Tibial artery (tissue), 4 donors: ENCODE measurements around the gene NAPB.

ENCODE experiments used
- DNase-seq, 2 donors: peaks; one replicate each; pipeline ENCODE4 v3.0.0-alpha.2; 2019
- H3K27ac ChIP-seq, 2 donors: fragments of 200-600 bp; sonication (generic) in 1 of 2; 1 replicate in 1 of 2; 2 replicates in 1 of 2; pipeline ENCODE4 v1.5.1; 2018 to 2019; ENCODE audit warnings: mild to moderate bottlenecking in 1 of 2
- H3K27me3 ChIP-seq, 2 donors: fragments of 200-600 bp; sonication (generic) in 1 of 2; one replicate each; pipeline versions ENCODE4 v1.5.1 to v1.6.0; 2016 to 2019
- H3K36me3 ChIP-seq, 3 donors: fragments of 200-600 bp; sonication (generic) in 2 of 3; one replicate each; pipeline ENCODE4 v1.5.1; 2016 to 2019; ENCODE audit warnings: mild to moderate bottlenecking in 2 of 3
- H3K4me1 ChIP-seq, 4 donors: fragments of 200-600 bp; sonication (generic) in 2 of 4; 1 replicate in 3 of 4; 2 replicates in 1 of 4; pipeline ENCODE4 v1.5.1; 2016 to 2019
- H3K4me3 ChIP-seq, 2 donors: fragments of 200-600 bp; sonication (generic) in 1 of 2; 1 replicate in 1 of 2; 2 replicates in 1 of 2; pipeline ENCODE4 v1.5.1; 2018 to 2019; ENCODE audit warnings: mild to moderate bottlenecking in 2 of 2
- H3K9me3 ChIP-seq, 3 donors: fragments of 200-600 bp; sonication (generic) in 1 of 3; one replicate each; pipeline ENCODE4 v1.5.1; 2016 to 2019
- CTCF ChIP-seq, 2 experiments: fragments of 200-600 bp in 1 of 2; fragments of 450-650 bp in 1 of 2; IDR thresholded peaks; one replicate each; pipeline ENCODE4 v1.5.1; 2017 to 2019; ENCODE audit warnings: antibody characterized with exemption in 2 of 2, mild to moderate bottlenecking in 1 of 2, moderate library complexity in 1 of 2
- intact Hi-C: fragments of 100-400 bp; cut with DNase I; formaldehyde crosslinking; loops from one replicate; pipeline ENCODE4 v1.15.0; 2023; ENCODE audit warnings: low total_unique reads

The NAPB gene

DNA sequence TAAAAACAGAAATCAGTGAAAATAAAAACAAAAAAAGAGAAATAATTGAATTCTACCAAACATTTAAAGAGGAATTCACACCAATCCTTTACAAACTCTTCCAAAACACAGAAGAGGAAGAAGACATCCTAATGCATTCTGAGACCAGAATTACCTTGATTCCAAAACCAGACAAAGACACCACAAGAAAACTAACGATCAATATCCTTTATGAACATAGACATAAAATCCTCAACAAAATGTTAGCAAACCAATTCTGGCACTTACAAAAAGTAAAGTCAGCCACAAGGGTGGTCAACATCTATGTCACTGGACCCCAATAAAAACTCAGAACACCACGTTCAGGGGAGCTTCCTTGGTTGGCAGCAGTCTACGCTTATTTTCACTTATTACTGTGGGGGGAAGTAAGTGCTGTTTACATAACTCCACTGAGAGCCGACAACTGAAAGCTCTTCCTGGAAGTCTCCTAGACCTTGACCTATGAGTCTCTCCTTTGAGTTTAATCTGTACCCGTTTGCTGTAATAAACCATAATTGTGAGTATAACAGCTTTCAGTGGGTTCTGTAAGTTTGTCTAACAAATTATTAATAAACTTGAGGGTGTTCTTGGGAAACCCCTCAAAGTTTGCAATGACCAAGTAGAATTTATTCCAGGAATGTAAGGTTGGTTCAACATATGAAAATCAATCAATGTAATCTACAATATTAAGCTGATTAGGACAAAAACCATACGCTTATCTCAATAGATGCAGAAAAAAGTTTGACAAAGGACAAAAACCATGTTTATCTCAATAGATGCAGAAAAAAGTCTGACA is 34.8 kb downstream of the NAPB start:
- intact Hi-C loops: no loop called here

GRCh38 chr20:23381876-23382275 is 39.4 kb downstream of the NAPB start:
- Histone ChIP-seq H3K4me1 (no peaks in the 10 kb centered on the region), H3K27me3 (no peaks in the 10 kb centered on the region), H3K9me3 (no peaks in the 10 kb centered on the region), H3K27ac (no peak overlapping the region), H3K36me3 (peaks cover 23 to 32% (median 25%) of the 10 kb centered on the region in 3 donors), H3K4me3 (no peak overlapping the region)
- intact Hi-C loops: no loop called here
- DNase-seq: no peak
- no peak for TF ChIP-seq CTCF (IDR thresholded peaks at IDR 0.05)

More for the DNA sequence above, 34.8 kb downstream of the NAPB start:
- H3K4me1 ChIP-seq: no peaks in the 10 kb centered on the region
- no peak overlapping the region for H3K27ac ChIP-seq
- no peak overlapping the region for H3K4me3 ChIP-seq
- no peaks in the 10 kb centered on the region for H3K27me3 ChIP-seq
- no peak for DNase-seq
- peaks cover 21 to 29% (median 23%) of the 10 kb centered on the region in 3 donors for H3K36me3 ChIP-seq
- TF ChIP-seq CTCF (IDR thresholded peaks at IDR 0.05): no peak
- no peaks in the 10 kb centered on the region for H3K9me3 ChIP-seq

GRCh38 chr20:23379772-23380171 is 41.5 kb downstream of the NAPB start:
- intact Hi-C loops: no loop called here
- H3K9me3 ChIP-seq: no peaks in the 10 kb centered on the region
- H3K4me1 ChIP-seq: no peaks in the 10 kb centered on the region
- TF ChIP-seq CTCF (IDR thresholded peaks at IDR 0.05): no peak
- no peak overlapping the region for H3K27ac ChIP-seq
- no peak overlapping the region for H3K4me3 ChIP-seq
- peaks cover 35 to 46% (median 37%) of the 10 kb centered on the region in 3 donors for H3K36me3 ChIP-seq
- DNase-seq: no peak
- no peaks in the 10 kb centered on the region for H3K27me3 ChIP-seq

DNA sequence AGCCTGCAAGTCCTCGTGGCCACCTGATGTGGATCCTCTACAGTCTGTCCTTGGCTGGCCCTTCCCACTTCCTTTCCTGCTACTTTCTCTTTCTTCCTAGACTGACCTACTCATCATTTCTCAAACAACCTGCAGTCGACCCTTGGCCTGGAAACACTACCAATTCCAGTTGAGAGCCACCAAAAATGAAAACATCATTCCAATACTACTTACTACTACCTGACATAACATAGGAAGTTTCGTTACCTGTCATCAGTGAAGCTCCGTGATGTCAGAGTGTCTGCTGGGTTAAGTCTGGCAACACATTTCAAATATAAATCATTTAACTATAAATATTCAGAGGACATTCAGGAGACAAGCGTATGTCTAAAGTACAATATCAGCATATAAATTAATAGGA is 45.5 kb downstream of the NAPB start:
- TF ChIP-seq CTCF (IDR thresholded peaks at IDR 0.05): no peak
- H3K36me3 ChIP-seq: peaks cover 43 to 84% (median 60%) of the 10 kb centered on the region in 3 donors
- DNase-seq: no peak
- no peaks in the 10 kb centered on the region for H3K9me3 ChIP-seq
- no peaks in the 10 kb centered on the region for H3K27me3 ChIP-seq
- intact Hi-C loops: no loop called here
- no peaks in the 10 kb centered on the region for H3K4me1 ChIP-seq
- H3K27ac ChIP-seq: no peak overlapping the region
- no peak overlapping the region for H3K4me3 ChIP-seq

- H3K27ac ChIP-seq: no peak overlapping the region
- no peak overlapping the region for H3K4me3 ChIP-seq
- peaks cover 40 to 86% (median 63%) of the 10 kb centered on the region in 3 donors for H3K36me3 ChIP-seq
- H3K27me3 ChIP-seq: no peaks in the 10 kb centered on the region
- TF ChIP-seq CTCF (IDR thresholded peaks at IDR 0.05): no peak
- DNase-seq: no peak
- no peaks in the 10 kb centered on the region for H3K4me1 ChIP-seq
- intact Hi-C loops: loop anchor here (5.0 kb wide), 1 partner anchor 38 kb away; no protein-coding TSS in a partner anchor
- no peaks in the 10 kb centered on the region for H3K9me3 ChIP-seq
Measured at GRCh38 chr20:23374441-23374840, 46.8 kb downstream of the NAPB start.
